ENCODE results near the gene PDPR. TPM values are rescaled to one million over a fixed set of nuclear protein-coding genes. Genes with fewer than 3 reads are reported as not detected.

PDPR gene
- total and polyA plus RNA-seq, 2 of the 8 experiments (the other 6 are each of a cell fraction or from before 2014, with no cell fraction given): 40.2 to 43.1 TPM

GRCh38 chr16:70157105-70157476, 43.0 kb downstream of the PDPR start:
- no peak overlapping the region for H3K56ac ChIP-seq (replicated peaks; ENCODE audit: insufficient read length, low read depth, low read length)
- CTCF ChIA-PET (ENCODE audit: partially characterized antibody): interaction anchor here (0.9 to 1.9 kb wide), 5 partner anchors 8 to 111 kb away, joined by 3 to 5 read pairs (median 4); no protein-coding TSS in a partner anchor
- POLR2A ChIA-PET (ENCODE audit: partially characterized antibody): no interaction called here
- H3K4me2 ChIP-seq (ENCODE audit: insufficient read depth in 1 of 2, low read depth in 2 of 2, low read length in 2 of 2): no peak overlapping the region
- H3K23me2 ChIP-seq (ENCODE audit: low read depth, low read length): no peaks in the 10 kb centered on the region; the same call in 1 of the 2 replicates
- no peak overlapping the region for H2BK5ac ChIP-seq (ENCODE audit: low read depth, low read length)
- H2BK15ac ChIP-seq (ENCODE audit: low read length): no peak overlapping the region
- FAIRE-seq (no peak), DNase-seq (ENCODE audit: low read depth in 1 of 2, low spot score in 2 of 2) (no peak)
- H3K9ac ChIP-seq (replicated peaks in 1 of 4; ENCODE audit: extremely low read depth in 1 of 4, low read depth in 3 of 4, low read length in 3 of 4): no peak overlapping the region
- no peak overlapping the region for H2BK12ac ChIP-seq (ENCODE audit: low read depth, low read length)
- H4K20me1 ChIP-seq (replicated peaks in 1 of 2; ENCODE audit: control insufficient read depth in 1 of 2, insufficient read depth in 2 of 2, low read length in 2 of 2): peaks cover 0 to 8% of the 10 kb centered on the region in 2 experiments
- WGBS, 2 experiments (ENCODE audit: extremely low coverage in 1 of 2, insufficient coverage in 1 of 2, insufficient read length in 1 of 2, insufficient replicate concordance in 2 of 2, low coverage in 1 of 2, low lambda C conversion rate in 2 of 2, missing lambda C conversion rate in 1 of 2): 97% methylated on average over 11 of the region's 11 CpGs; no CpG with 5 or more reads in 1 of the 2 experiments
- H4K8ac ChIP-seq (ENCODE audit: extremely low read depth, insufficient read depth, low read length): no peak overlapping the region
- H3K79me2 ChIP-seq (ENCODE audit: control insufficient read depth in 1 of 2, insufficient read depth in 2 of 2, low read length in 2 of 2): no peaks in the 10 kb centered on the region
- H2AFZ ChIP-seq (ENCODE audit: low read length): no peak overlapping the region
- H3K27ac ChIP-seq (ENCODE audit: low read depth, low read length): no peak overlapping the region
- no peak overlapping the region for H2BK120ac ChIP-seq (replicated peaks; ENCODE audit: low read depth, low read length)
- H3K4ac ChIP-seq (replicated peaks; ENCODE audit: insufficient read length, low read depth, low read length): no peak overlapping the region
- no peak overlapping the region for H3K14ac ChIP-seq (ENCODE audit: insufficient read length)
- no peak overlapping the region for H3K18ac ChIP-seq (ENCODE audit: extremely low read depth, low read length)
- H3K36me3 ChIP-seq (ENCODE audit: control insufficient read depth in 2 of 4, insufficient read depth in 4 of 4, low read length in 3 of 4): peaks cover 36 to 90% (median 67%) of the 10 kb centered on the region in 4 experiments
- no peak overlapping the region for H4K5ac ChIP-seq (ENCODE audit: insufficient read length, low read depth, low read length)
- no peak overlapping the region for H2AK5ac ChIP-seq (ENCODE audit: low read depth, low read length)
- H4K91ac ChIP-seq (replicated peaks; ENCODE audit: insufficient read length, low read length): no peak overlapping the region
- H3K23ac ChIP-seq (ENCODE audit: insufficient read length): no peak overlapping the region
- H3K79me1 ChIP-seq (ENCODE audit: low read depth, low read length): no peaks in the 10 kb centered on the region
- no peaks in the 10 kb centered on the region for H3K27me3 ChIP-seq (replicated peaks in 1 of 4; ENCODE audit: control insufficient read depth in 3 of 4, extremely low read depth in 1 of 4, insufficient read depth in 3 of 4, low read length in 3 of 4)
- H2BK20ac ChIP-seq (ENCODE audit: low read length): no peak overlapping the region
- no peaks in the 10 kb centered on the region for H3K9me3 ChIP-seq (ENCODE audit: insufficient read depth in 2 of 2, low read depth in 1 of 2, low read length in 1 of 2)
- TF ChIP-seq SAP30 (IDR thresholded peaks at IDR 0.05; ENCODE audit: insufficient read depth, insufficient replicate concordance, low read length) (no peak), SP2 (IDR thresholded peaks at IDR 0.05; ENCODE audit: low read length) (no peak), CEBPB (IDR thresholded peaks at IDR 0.05; ENCODE audit: low read depth, low read length) (no peak), RAD21 (IDR thresholded peaks at IDR 0.05 in 1 of 2, conservative IDR thresholded peaks at IDR 0.05 in 1 of 2; ENCODE audit: low read depth in 2 of 2, low read length in 2 of 2) (no peak), CBX5 (IDR thresholded peaks at IDR 0.05; ENCODE audit: low read depth, low read length) (no peak), BACH1 (IDR thresholded peaks at IDR 0.05; ENCODE audit: low read length) (no peak), RNF2 (IDR thresholded peaks at IDR 0.05; ENCODE audit: borderline replicate concordance, low read depth, low read length, missing control alignments, poor library complexity, severe bottlenecking) (no peak), GABPA (IDR thresholded peaks at IDR 0.05; ENCODE audit: borderline replicate concordance, insufficient read depth, low read length) (no peak), EZH2 (IDR thresholded peaks at IDR 0.05; ENCODE audit: low read depth, low read length, severe bottlenecking) (no peak), MAFK (IDR thresholded peaks at IDR 0.05; ENCODE audit: low read depth, low read length) (no peak), CHD1 (IDR thresholded peaks at IDR 0.05; ENCODE audit: low read depth, low read length) (no peak)
- H3K4me3 ChIP-seq (ENCODE audit: extremely low read depth in 1 of 4, insufficient read depth in 2 of 4, low read depth in 3 of 4, low read length in 4 of 4): no peak overlapping the region
- H3K4me1 ChIP-seq (replicated peaks in 1 of 4; ENCODE audit: control insufficient read depth in 3 of 4, insufficient read depth in 4 of 4, low read length in 3 of 4): no peaks in the 10 kb centered on the region
